Parathyroid adenoma (tissue), 2 donors: ENCODE measurements around the gene LYPD1.

Experiments used
- H2AFZ ChIP-seq: fragments of 300-600 bp; sonication (generic); one replicate; pipeline ENCODE4 v1.7.0; 2017; ENCODE audit warnings: antibody characterized with exemption, mild to moderate bottlenecking
- H3K27ac ChIP-seq: fragments of 300-600 bp; sonication (generic); one replicate; pipeline ENCODE4 v1.7.0; 2017
- H3K27me3 ChIP-seq: fragments of 300-600 bp; sonication (generic); one replicate; pipeline ENCODE4 v1.7.0; 2017; ENCODE audit warnings: low read length; ENCODE audit not compliant: control insufficient read depth, insufficient read depth
- H3K36me3 ChIP-seq: fragments of 300-600 bp; sonication (generic); one replicate; pipeline ENCODE4 v1.7.0; 2017; ENCODE audit warnings: low read length; ENCODE audit not compliant: control insufficient read depth, insufficient read depth
- H3K4me1 ChIP-seq: fragments of 300-600 bp; sonication (generic); one replicate; pipeline ENCODE4 v1.7.0; 2017; ENCODE audit warnings: control low read depth
- H3K4me2 ChIP-seq: fragments of 300-600 bp; sonication (generic); one replicate; pipeline ENCODE4 v1.7.0; 2017; ENCODE audit warnings: low read length
- H3K4me3 ChIP-seq: fragments of 300-600 bp; sonication (generic); one replicate; pipeline ENCODE4 v1.7.0; 2017; ENCODE audit warnings: low read depth, low read length
- H3K79me2 ChIP-seq: fragments of 300-600 bp; sonication (generic); one replicate; pipeline ENCODE4 v1.7.0; 2017; ENCODE audit warnings: control low read depth
- H3K9ac ChIP-seq: fragments of 300-600 bp; sonication (generic); one replicate; pipeline ENCODE4 v1.7.0; 2017; ENCODE audit warnings: mild to moderate bottlenecking
- H3K9me3 ChIP-seq: fragments of 300-600 bp; sonication (generic); one replicate; pipeline ENCODE4 v1.7.0; 2017; ENCODE audit warnings: low read length; ENCODE audit not compliant: control insufficient read depth
- TF ChIP-seq, protein P1 (sequence below): fragments of 300-600 bp; sonication (generic); IDR thresholded peaks from one replicate; pipeline ENCODE4 v1.7.0; 2017; ENCODE audit warnings: antibody characterized with exemption, mild to moderate bottlenecking
- donor health status: primary hyperparathyroidism.

Gene LYPD1

GRCh38 chr2:132638313-132639040, 31.5 kb downstream of the LYPD1 start:
- TF ChIP-seq, protein P1, sequence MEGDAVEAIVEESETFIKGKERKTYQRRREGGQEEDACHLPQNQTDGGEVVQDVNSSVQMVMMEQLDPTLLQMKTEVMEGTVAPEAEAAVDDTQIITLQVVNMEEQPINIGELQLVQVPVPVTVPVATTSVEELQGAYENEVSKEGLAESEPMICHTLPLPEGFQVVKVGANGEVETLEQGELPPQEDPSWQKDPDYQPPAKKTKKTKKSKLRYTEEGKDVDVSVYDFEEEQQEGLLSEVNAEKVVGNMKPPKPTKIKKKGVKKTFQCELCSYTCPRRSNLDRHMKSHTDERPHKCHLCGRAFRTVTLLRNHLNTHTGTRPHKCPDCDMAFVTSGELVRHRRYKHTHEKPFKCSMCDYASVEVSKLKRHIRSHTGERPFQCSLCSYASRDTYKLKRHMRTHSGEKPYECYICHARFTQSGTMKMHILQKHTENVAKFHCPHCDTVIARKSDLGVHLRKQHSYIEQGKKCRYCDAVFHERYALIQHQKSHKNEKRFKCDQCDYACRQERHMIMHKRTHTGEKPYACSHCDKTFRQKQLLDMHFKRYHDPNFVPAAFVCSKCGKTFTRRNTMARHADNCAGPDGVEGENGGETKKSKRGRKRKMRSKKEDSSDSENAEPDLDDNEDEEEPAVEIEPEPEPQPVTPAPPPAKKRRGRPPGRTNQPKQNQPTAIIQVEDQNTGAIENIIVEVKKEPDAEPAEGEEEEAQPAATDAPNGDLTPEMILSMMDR = no peak
- no peak overlapping the region for H3K4me2 ChIP-seq

DNA sequence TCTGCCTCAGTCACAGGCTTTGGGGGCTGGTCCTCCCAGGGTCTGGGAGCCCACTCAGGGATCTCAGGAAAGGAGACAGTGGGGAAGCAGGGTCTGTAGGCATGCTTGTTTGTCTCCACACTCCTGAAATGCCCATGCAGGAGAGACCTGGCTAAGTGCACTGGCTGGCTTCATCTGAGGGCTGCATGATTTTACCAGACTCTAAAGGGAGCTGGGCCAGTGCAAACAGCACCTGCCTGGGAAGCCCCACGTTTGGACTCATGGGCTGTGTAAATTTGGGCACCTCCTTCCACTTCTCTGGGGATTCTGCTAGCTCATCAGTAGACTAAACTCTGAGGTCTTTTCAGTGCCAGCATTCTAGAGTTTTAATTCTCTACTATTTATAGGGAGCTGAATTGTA, 33.7 kb downstream of the LYPD1 start:
- Histone ChIP-seq H2AFZ (no peak overlapping the region), H3K27me3 (no peaks in the 10 kb centered on the region), H3K4me3 (no peak overlapping the region), H3K9ac (no peak overlapping the region), H3K36me3 (no peaks in the 10 kb centered on the region), H3K79me2 (no peaks in the 10 kb centered on the region), H3K4me1 (no peaks in the 10 kb centered on the region), H3K27ac (no peak overlapping the region), H3K4me2 (no peak overlapping the region), H3K9me3 (no peaks in the 10 kb centered on the region)
- TF ChIP-seq, protein P1 = no peak

More at GRCh38 chr2:132638313-132639040, 31.5 kb downstream of the LYPD1 start:
- Histone ChIP-seq H3K36me3 (no peaks in the 10 kb centered on the region), H3K27me3 (no peaks in the 10 kb centered on the region), H3K27ac (no peak overlapping the region), H3K4me3 (no peak overlapping the region), H3K4me1 (no peaks in the 10 kb centered on the region), H2AFZ (no peak overlapping the region), H3K9ac (no peak overlapping the region), H3K9me3 (no peaks in the 10 kb centered on the region), H3K79me2 (no peaks in the 10 kb centered on the region)

GRCh38 chr2:132633635-132634034, 36.4 kb downstream of the LYPD1 start:
- H3K79me2 ChIP-seq = no peaks in the 10 kb centered on the region
- H3K9ac ChIP-seq = no peak overlapping the region
- no peaks in the 10 kb centered on the region for H3K27me3 ChIP-seq
- no peak overlapping the region for H3K27ac ChIP-seq
- no peaks in the 10 kb centered on the region for H3K36me3 ChIP-seq
- no peak overlapping the region for H2AFZ ChIP-seq
- H3K4me3 ChIP-seq = no peak overlapping the region
- no peaks in the 10 kb centered on the region for H3K9me3 ChIP-seq
- TF ChIP-seq, protein P1 = no peak
- H3K4me2 ChIP-seq = no peak overlapping the region
- no peaks in the 10 kb centered on the region for H3K4me1 ChIP-seq

DNA sequence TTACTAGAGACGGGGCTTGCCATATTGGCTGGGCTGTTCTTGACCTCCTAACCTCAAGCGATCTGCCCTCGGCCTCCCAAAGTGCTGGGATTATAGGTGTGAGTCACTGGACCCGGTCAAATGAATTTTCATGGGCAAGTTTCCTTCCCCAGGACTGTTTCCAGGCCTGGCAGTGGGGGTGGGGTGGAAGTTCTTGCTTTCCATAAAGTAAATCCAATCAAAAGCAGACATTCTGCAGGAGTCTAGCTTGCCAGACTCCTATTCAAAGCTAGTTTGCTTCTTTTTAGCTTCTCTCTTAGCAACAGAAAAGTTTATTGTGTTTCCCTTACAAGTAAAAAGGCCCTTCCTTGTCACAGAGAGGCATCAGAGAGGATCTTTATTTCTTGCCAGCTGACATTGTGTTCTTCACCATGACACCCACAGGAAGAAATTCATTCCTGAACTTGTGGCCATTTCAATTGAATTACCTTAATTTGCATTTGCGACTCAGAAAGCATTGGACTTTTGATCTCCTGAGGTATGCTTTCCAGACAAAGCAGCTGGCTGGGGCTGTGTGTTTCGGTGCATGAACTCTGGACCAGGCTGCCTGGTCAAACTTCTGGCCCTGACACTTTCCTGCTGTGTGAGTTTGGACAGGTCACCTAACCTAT, 37.9 kb downstream of the LYPD1 start:
- Histone ChIP-seq H3K4me3 (no peak overlapping the region), H3K79me2 (no peaks in the 10 kb centered on the region), H3K36me3 (no peaks in the 10 kb centered on the region), H3K4me2 (no peak overlapping the region), H3K4me1 (no peaks in the 10 kb centered on the region), H3K27ac (no peak overlapping the region), H2AFZ (no peak overlapping the region), H3K27me3 (no peaks in the 10 kb centered on the region), H3K9me3 (no peaks in the 10 kb centered on the region), H3K9ac (no peak overlapping the region)
- TF ChIP-seq, protein P1 = no peak
